Measurements from ENCODE around the gene SLC41A3.

The SLC41A3 gene

DNA sequence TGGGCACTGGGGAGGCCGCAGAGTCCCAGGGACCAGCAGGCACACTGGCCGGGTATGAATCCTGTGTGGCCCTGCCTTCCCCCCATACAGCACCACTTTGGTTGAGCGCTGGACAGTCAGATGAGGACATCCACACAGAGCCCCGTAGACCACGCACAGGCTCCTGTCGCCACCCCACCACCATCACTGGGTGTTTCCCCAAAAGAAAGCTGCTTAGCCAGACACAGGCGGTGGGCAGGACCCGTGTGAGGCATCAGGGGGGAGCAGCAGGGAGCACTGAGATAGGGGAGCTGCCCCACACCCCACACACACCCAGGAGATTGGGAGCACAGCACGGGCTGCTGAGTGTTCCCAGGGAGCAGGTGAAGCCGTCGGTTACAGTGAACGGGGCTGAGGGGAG lies 42.4 kb upstream of the SLC41A3 start:
- TF ChIP-seq, protein P1, sequence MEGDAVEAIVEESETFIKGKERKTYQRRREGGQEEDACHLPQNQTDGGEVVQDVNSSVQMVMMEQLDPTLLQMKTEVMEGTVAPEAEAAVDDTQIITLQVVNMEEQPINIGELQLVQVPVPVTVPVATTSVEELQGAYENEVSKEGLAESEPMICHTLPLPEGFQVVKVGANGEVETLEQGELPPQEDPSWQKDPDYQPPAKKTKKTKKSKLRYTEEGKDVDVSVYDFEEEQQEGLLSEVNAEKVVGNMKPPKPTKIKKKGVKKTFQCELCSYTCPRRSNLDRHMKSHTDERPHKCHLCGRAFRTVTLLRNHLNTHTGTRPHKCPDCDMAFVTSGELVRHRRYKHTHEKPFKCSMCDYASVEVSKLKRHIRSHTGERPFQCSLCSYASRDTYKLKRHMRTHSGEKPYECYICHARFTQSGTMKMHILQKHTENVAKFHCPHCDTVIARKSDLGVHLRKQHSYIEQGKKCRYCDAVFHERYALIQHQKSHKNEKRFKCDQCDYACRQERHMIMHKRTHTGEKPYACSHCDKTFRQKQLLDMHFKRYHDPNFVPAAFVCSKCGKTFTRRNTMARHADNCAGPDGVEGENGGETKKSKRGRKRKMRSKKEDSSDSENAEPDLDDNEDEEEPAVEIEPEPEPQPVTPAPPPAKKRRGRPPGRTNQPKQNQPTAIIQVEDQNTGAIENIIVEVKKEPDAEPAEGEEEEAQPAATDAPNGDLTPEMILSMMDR (IDR thresholded peaks at IDR 0.05; ENCODE audit: borderline replicate concordance, control extremely low read depth, extremely low read depth, insufficient read depth, missing control alignments): no peak
- in situ Hi-C loops (cut with MboI; ENCODE audit: low sequenced_read_pairs, unreplicated experiment): no loop called here
- no peak for DNase-seq (ENCODE audit: low spot score)

DNA sequence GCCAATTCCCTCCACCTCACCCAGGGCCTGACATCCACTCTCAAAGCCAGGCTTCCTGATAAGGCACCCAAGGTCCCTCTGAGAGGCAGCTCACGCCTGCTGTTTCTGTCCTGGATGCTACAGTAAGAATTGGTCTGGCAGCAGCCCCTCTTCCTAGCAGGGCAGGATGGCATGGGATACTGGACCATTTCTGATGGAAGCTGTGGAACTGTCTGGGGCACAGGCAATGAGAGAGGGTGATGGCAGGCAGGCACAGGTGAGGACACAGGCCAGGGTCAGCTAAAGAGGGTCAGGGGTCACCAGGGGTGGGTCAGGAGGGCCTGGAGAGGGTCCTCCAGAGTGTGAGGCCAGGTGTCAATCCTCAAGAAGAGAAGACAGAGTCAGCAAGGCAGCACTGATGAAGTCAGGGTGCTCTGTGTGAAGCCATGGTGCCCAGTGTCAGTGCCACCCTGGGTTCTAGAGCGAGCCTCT lies 41.9 kb upstream of the SLC41A3 start:
- in situ Hi-C loops (cut with MboI; ENCODE audit: low sequenced_read_pairs, unreplicated experiment): no loop called here
- TF ChIP-seq, protein P1 (IDR thresholded peaks at IDR 0.05; ENCODE audit: borderline replicate concordance, control extremely low read depth, extremely low read depth, insufficient read depth, missing control alignments): no peak
- DNase-seq (ENCODE audit: low spot score): no peak

DNA sequence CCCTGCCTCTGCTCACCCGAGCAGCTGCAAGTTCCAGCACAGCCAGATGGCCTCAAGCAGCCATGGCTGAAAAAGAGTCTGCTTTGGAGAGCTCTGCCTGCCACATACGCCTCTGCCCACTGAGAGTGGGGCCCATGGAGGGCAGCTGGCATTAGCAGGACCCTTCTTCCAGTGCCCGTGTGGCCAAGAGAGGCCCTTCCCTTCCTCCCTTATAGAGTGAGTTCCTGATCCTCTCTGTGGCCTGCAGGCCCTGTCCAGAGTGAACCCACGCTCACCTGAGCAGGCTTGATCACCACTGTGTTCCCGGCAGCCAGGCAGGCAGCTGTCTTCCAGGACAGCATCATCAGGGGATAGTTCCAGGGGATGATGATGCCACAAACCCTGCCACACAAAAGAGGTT lies 41.4 kb upstream of the SLC41A3 start:
- no peak for DNase-seq (ENCODE audit: low spot score)
- TF ChIP-seq, protein P1 (IDR thresholded peaks at IDR 0.05; ENCODE audit: borderline replicate concordance, control extremely low read depth, extremely low read depth, insufficient read depth, missing control alignments): no peak
- in situ Hi-C loops (cut with MboI; ENCODE audit: low sequenced_read_pairs, unreplicated experiment): no loop called here

DNA sequence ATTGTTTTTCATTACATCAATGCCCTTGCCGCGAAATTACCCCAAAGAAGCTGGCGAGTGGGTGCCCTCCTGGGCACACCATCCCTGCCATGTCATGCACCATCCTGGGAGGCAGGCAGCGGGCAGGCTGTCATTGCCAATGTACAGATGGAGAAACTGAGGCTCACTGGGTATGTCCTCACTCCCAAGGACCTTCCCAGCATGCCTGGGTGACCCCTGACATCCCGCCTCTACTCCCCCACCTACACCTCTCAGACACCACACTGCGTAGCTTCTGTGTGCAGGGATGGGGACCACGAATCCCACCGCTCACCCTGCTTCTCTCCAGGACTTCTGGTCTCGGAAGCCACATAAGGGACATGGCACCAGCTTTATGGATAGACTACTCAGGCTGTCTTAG lies 41.0 kb upstream of the SLC41A3 start:
- in situ Hi-C loops (cut with MboI; ENCODE audit: low sequenced_read_pairs, unreplicated experiment): no loop called here
- DNase-seq (ENCODE audit: low spot score): no peak
- TF ChIP-seq, protein P1 (IDR thresholded peaks at IDR 0.05; ENCODE audit: borderline replicate concordance, control extremely low read depth, extremely low read depth, insufficient read depth, missing control alignments): no peak

DNA sequence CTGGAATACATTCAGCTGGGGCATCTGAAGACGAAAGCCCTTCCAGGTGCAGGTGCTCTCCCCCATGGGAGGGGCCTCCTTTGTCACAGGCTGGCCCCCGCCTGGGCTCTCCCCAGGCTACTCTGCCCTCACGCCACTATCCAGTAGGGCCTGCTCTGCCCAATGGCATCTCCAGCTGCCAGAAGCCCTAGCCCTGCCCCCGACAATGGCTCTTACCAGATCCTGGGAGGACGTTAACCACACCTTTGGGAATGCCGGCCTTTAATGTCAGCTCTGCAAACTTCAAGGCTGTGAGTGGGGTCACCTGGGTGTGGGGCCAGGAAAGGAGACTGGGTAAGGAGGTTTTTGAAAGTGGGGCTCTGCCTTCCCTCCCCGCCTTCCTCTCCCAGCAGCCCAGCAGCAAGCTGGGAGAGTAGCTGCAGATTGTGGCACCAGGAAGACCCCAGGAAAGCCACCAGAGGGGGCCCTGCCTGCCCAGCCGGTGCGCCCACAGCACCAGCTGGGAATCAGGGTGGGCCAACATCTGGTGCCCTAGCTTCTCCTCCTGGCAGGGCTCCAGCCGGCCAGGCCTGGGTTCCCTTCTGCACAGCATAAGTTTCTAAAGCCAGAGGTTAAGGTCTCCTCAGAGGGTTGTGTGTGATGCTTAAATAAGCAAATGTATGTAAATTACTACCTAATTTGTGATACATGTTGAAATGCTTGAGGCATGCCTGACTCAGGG lies 40.4 kb upstream of the SLC41A3 start:
- in situ Hi-C loops (cut with MboI; ENCODE audit: low sequenced_read_pairs, unreplicated experiment): no loop called here
- DNase-seq (ENCODE audit: low spot score): no peak
- TF ChIP-seq, protein P1 (IDR thresholded peaks at IDR 0.05; ENCODE audit: borderline replicate concordance, control extremely low read depth, extremely low read depth, insufficient read depth, missing control alignments): no peak

GRCh38 chr3:126121632-126122031 lies 37.7 kb upstream of the SLC41A3 start:
- TF ChIP-seq, protein P1 (IDR thresholded peaks at IDR 0.05; ENCODE audit: borderline replicate concordance, control extremely low read depth, extremely low read depth, insufficient read depth, missing control alignments): no peak
- in situ Hi-C loops (cut with MboI; ENCODE audit: low sequenced_read_pairs, unreplicated experiment): no loop called here
- DNase-seq (ENCODE audit: low spot score): no peak

All from GM13976 (cell line).